ENCODE results near the gene PWWP2A. TPM values are rescaled to one million over a fixed set of nuclear protein-coding genes. Genes with fewer than 3 reads are reported as not detected.

The PWWP2A gene
- polyA plus RNA-seq, 1 donor, result 26.4 TPM

DNA sequence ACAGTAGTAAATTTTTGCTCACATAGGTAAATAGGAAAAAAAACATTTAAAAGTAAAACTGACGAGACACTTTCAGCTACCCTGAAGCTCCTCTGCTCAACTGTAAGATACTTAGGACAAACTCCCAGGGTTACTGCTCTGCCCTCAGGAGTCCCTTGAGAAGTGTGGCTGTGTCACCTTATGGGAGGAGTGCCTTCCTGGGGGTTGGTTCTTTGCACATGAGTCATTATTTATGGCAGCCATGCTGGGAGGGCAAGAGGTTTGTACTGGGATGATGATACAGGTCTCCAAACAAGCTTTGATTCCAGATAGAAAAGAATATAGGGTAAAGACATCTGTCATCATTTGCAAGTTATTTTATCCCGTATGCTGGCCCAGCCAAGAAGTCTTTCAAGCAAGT lies 64.4 kb downstream of the PWWP2A start:
- no peak overlapping the region for H3K27ac ChIP-seq (ENCODE audit: low read length)

DNA sequence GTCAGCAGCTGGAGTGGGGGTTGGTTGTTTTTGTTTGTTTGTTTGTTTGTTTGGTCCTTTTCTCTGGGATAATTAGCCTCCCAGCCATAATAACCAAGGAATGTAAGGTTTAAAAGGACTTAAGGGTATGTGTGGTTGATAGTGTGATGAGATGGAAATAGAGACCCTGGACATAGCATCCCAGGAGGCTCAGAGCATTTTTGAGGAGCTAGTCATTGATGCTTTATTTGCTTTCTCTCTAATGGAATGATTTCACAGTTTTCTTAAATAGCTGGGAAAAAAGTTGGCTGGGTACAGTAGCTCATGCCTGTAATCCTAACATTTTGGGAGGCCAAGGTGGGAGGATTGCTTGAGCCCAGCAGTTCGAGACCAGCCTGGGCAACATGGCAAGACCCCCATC lies 65.2 kb downstream of the PWWP2A start:
- no peak overlapping the region for H3K4me3 ChIP-seq (ENCODE audit: low read length)
- WGBS (ENCODE audit: insufficient coverage, low lambda C conversion rate), result no CpG with 5 or more reads among the region's 1 CpG
- H3K4me1 ChIP-seq (ENCODE audit: control insufficient read depth, insufficient read depth, low read length), result no peaks in the 10 kb centered on the region
- H3K27me3 ChIP-seq (ENCODE audit: control insufficient read depth, insufficient read depth, low read length), result no peaks in the 10 kb centered on the region
- H3K9me3 ChIP-seq (ENCODE audit: control insufficient read depth, low read depth, low read length), result no peaks in the 10 kb centered on the region
- peaks cover 64% of the 10 kb centered on the region for H3K36me3 ChIP-seq (ENCODE audit: control insufficient read depth, insufficient read depth, low read length)
- DNase-seq, result no peak
- H3K27ac ChIP-seq (ENCODE audit: low read length), result no peak overlapping the region

More for the DNA sequence above, 64.4 kb downstream of the PWWP2A start:
- Histone ChIP-seq H3K4me1 (ENCODE audit: control insufficient read depth, insufficient read depth, low read length) (no peaks in the 10 kb centered on the region), H3K9me3 (ENCODE audit: control insufficient read depth, low read depth, low read length) (no peaks in the 10 kb centered on the region), H3K36me3 (ENCODE audit: control insufficient read depth, insufficient read depth, low read length) (peaks cover 64% of the 10 kb centered on the region), H3K4me3 (ENCODE audit: low read length) (no peak overlapping the region), H3K27me3 (ENCODE audit: control insufficient read depth, insufficient read depth, low read length) (no peaks in the 10 kb centered on the region)
- 90% methylated on average over 2 of the region's 2 CpGs for WGBS (ENCODE audit: insufficient coverage, low lambda C conversion rate)
- DNase-seq, result peak; percentile 28 to 66

DNA sequence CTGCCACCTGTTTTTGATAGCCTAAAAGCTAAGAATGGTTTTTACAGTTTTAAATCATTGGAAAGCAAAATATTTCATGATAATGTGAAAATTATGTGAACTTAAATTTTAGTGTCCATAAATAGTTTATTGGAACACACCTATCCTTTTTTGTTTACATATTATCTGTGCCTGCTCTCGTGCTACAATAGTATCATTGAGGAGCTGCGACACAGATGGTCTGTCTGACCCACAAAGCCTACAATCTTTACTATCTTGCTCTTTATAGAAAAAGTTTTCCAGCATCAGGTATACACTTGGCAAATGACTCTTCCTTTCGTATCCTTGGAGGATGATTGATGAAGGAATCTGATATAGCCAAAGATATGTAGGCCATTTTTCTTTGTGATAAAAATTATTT lies 70.2 kb downstream of the PWWP2A start:
- H3K4me3 ChIP-seq (ENCODE audit: low read length), result no peak overlapping the region
- DNase-seq, result no peak
- H3K27ac ChIP-seq (ENCODE audit: low read length), result no peak overlapping the region
- H3K27me3 ChIP-seq (ENCODE audit: control insufficient read depth, insufficient read depth, low read length), result no peaks in the 10 kb centered on the region
- no peaks in the 10 kb centered on the region for H3K4me1 ChIP-seq (ENCODE audit: control insufficient read depth, insufficient read depth, low read length)
- no peaks in the 10 kb centered on the region for H3K9me3 ChIP-seq (ENCODE audit: control insufficient read depth, low read depth, low read length)
- H3K36me3 ChIP-seq (ENCODE audit: control insufficient read depth, insufficient read depth, low read length), result peaks cover 53% of the 10 kb centered on the region
- 78% methylated on average over 1 of the region's 3 CpGs for WGBS (ENCODE audit: insufficient coverage, low lambda C conversion rate)

DNA sequence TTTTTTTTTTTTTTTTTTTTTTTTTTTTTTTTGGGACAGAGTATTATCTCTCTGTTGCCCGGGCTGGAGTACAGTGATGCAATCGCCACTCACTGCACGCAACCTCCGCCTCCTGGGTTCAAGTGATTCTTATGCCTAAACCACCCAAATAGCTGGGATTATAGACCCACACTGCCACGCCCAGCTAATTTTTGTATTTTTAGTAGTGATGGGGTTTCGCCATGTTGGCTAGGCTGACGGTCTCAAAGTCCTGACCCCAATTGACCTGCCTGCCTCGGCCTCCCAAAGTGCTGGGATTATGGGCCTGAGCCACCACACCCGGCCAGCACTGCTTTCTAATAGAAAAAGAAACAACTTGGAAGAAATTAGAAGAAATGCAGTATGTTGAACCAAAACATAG lies 71.1 kb downstream of the PWWP2A start:
- WGBS (ENCODE audit: insufficient coverage, low lambda C conversion rate), result 93% methylated on average over 2 of the region's 9 CpGs
- Histone ChIP-seq H3K36me3 (ENCODE audit: control insufficient read depth, insufficient read depth, low read length) (peaks cover 52% of the 10 kb centered on the region), H3K27me3 (ENCODE audit: control insufficient read depth, insufficient read depth, low read length) (no peaks in the 10 kb centered on the region), H3K4me1 (ENCODE audit: control insufficient read depth, insufficient read depth, low read length) (no peaks in the 10 kb centered on the region), H3K9me3 (ENCODE audit: control insufficient read depth, low read depth, low read length) (no peaks in the 10 kb centered on the region), H3K27ac (ENCODE audit: low read length) (no peak overlapping the region), H3K4me3 (ENCODE audit: low read length) (no peak overlapping the region)
- DNase-seq, result no peak

DNA sequence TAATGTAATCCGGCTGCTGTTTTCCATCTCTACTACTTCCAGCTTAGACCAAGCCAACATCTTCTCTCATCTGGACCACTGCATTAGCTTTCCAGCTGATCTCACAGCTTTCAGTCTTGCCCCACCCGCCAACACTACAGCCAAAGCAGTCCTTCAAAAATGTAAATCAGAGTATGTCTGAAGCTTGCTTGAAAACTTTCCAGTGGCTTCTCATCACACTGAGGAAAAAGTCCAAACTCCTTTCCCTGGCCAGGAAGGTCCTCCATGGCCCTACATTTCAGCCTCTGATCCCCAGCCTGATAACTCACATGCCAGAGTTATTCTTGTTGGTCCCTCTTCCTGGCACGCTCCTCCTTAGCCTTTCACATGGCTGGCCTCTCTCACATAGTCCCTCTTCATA lies 71.8 kb downstream of the PWWP2A start:
- Histone ChIP-seq H3K4me1 (ENCODE audit: control insufficient read depth, insufficient read depth, low read length) (no peaks in the 10 kb centered on the region), H3K36me3 (ENCODE audit: control insufficient read depth, insufficient read depth, low read length) (peaks cover 50% of the 10 kb centered on the region), H3K4me3 (ENCODE audit: low read length) (no peak overlapping the region), H3K27me3 (ENCODE audit: control insufficient read depth, insufficient read depth, low read length) (no peaks in the 10 kb centered on the region), H3K27ac (ENCODE audit: low read length) (no peak overlapping the region), H3K9me3 (ENCODE audit: control insufficient read depth, low read depth, low read length) (no peaks in the 10 kb centered on the region)
- WGBS (ENCODE audit: insufficient coverage, low lambda C conversion rate), result 100% methylated on average over 1 of the region's 3 CpGs
- DNase-seq, result no peak

DNA sequence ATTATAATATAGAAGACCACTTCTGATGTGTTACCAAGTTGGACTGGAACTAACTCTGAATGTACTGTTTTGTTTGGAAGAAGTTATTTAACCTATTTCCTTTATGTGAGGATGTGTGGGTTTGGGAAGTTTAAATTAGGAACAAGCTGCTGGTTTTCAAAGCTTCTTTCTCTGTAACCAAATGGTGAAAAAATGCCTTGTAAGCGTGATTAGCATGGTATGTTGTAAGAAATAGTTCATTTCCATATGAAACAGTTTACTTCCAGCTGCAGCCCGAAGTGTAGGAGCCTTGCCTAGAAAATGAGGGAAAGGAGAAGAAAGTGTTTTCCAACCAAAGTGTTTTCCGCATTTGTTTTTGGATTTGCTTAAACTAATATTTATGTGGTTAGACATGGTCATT lies 74.3 kb downstream of the PWWP2A start:
- Histone ChIP-seq H3K27ac (ENCODE audit: low read length) (no peak overlapping the region), H3K4me1 (ENCODE audit: control insufficient read depth, insufficient read depth, low read length) (peaks cover 2% of the 10 kb centered on the region), H3K27me3 (ENCODE audit: control insufficient read depth, insufficient read depth, low read length) (no peaks in the 10 kb centered on the region), H3K9me3 (ENCODE audit: control insufficient read depth, low read depth, low read length) (no peaks in the 10 kb centered on the region), H3K4me3 (ENCODE audit: low read length) (no peak overlapping the region), H3K36me3 (ENCODE audit: control insufficient read depth, insufficient read depth, low read length) (peaks cover 43% of the 10 kb centered on the region)
- no CpG with 5 or more reads among the region's 3 CpGs for WGBS (ENCODE audit: insufficient coverage, low lambda C conversion rate)
- no peak for DNase-seq

DNA sequence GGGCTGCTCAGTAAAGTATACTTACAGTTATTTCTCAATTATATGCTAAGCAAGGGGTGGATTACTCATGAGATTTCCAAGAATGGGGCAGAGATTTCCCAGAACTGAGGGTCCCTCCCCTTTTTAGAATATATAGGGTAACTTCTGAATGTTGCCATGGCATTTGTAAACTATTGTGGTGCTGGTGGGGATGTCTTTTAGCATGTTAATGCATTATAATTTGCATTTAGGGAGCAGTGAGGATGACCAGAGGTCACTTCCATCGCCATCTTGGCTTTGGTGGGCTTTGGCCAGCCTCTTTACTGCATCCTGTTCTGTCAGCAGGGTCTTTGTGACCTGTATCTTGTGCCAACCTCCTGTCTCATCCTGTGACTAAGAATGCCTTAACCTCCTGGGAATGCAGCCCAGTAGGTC lies 74.9 kb downstream of the PWWP2A start:
- Histone ChIP-seq H3K27ac (ENCODE audit: low read length) (no peak overlapping the region), H3K4me3 (ENCODE audit: low read length) (no peak overlapping the region), H3K4me1 (ENCODE audit: control insufficient read depth, insufficient read depth, low read length) (peaks cover 4% of the 10 kb centered on the region), H3K36me3 (ENCODE audit: control insufficient read depth, insufficient read depth, low read length) (peaks cover 39% of the 10 kb centered on the region), H3K9me3 (ENCODE audit: control insufficient read depth, low read depth, low read length) (no peaks in the 10 kb centered on the region), H3K27me3 (ENCODE audit: control insufficient read depth, insufficient read depth, low read length) (no peaks in the 10 kb centered on the region)
- no peak for DNase-seq
- no CpG with 5 or more reads among the region's 1 CpG for WGBS (ENCODE audit: insufficient coverage, low lambda C conversion rate)

DNA sequence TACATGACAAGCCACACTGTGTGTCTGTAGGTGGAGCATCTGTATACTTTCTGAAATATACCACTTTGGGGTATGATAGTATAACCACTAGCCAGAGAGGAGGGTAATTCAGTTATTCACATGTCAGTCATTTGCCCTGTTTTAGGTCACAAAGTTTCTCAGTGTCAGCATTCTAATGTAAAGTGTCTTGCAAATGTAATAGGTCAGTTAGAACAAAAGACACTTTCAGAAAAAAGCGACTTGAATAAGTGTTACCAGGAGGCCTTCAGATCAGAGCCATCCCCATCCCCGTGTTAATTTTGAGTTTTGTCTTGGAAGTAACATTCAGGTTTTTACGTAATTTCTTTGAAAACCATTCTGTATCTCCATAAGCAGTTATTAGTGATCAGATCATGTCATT lies 76.6 kb downstream of the PWWP2A start:
- no peak for DNase-seq
- Histone ChIP-seq H3K4me3 (ENCODE audit: low read length) (no peak overlapping the region), H3K9me3 (ENCODE audit: control insufficient read depth, low read depth, low read length) (no peaks in the 10 kb centered on the region), H3K27ac (ENCODE audit: low read length) (no peak overlapping the region), H3K36me3 (ENCODE audit: control insufficient read depth, insufficient read depth, low read length) (peaks cover 43% of the 10 kb centered on the region), H3K27me3 (ENCODE audit: control insufficient read depth, insufficient read depth, low read length) (no peaks in the 10 kb centered on the region), H3K4me1 (ENCODE audit: control insufficient read depth, insufficient read depth, low read length) (peaks cover 4% of the 10 kb centered on the region)
- WGBS (ENCODE audit: insufficient coverage, low lambda C conversion rate), result 100% methylated on average over 1 of the region's 3 CpGs

Other genes with a start within 250 kb of the PWWP2A start
- 0.12 TPM for gene ADRA1B, start 203.0 kb downstream of the PWWP2A start, polyA plus RNA-seq
- gene TTC1, start 110.3 kb downstream of the PWWP2A start, polyA plus RNA-seq, result 45.3 TPM
- 9.1 TPM for gene FABP6, start 110.1 kb upstream of the PWWP2A start, polyA plus RNA-seq
- 12.7 TPM for gene CCNJL, start 193.1 kb upstream of the PWWP2A start, polyA plus RNA-seq

Measured in large intestine (tissue), 3 donors.